ENCODE data around the gene DSP. TPM values are rescaled to one million over a fixed set of nuclear protein-coding genes. Genes with fewer than 3 reads are reported as not detected.

DSP gene
- total RNA-seq, 2 donors from 2014 or later, result 60.6 to 211 TPM

DNA sequence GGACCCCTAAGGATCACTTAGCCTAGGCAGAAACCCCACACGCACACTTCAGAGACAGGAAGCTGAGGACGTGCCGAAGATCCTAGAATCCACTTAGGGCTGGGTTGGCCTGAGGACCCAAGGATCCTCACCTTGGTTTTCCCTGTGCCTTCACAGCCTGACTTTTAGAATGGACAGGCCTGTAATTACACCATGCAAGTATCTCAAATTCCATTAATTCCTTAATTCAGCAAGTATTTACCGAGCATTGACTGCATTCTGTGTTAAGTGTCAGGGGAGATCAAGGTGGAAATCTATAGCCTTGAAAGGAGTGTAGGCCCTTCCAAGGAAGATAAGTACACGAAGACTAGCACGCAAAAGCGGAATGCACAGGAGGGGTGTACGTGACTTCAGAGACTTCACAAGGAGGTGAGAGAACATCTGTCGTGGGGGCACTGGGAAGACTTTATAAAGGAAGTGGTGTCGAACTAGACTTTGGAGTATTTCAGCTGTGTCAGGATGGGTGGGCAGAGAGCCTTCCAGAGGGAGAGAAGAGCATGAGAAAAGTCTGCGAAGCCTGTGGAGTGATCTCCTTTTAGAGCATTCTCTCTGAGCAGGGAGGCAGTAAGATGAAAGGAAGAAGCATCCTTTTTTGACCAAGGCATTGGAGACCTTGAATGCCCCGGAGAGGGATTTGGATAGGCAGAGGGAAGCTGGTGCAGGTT is 4.0 kb downstream of the DSP start:
- DNase-seq (ENCODE audit: low spot score), result no peak
- TF ChIP-seq POLR2A (IDR thresholded peaks at IDR 0.05), result no peak
- TF ChIP-seq POLR2AphosphoS5 (IDR thresholded peaks at IDR 0.05), result no peak
- TF ChIP-seq, protein P1, sequence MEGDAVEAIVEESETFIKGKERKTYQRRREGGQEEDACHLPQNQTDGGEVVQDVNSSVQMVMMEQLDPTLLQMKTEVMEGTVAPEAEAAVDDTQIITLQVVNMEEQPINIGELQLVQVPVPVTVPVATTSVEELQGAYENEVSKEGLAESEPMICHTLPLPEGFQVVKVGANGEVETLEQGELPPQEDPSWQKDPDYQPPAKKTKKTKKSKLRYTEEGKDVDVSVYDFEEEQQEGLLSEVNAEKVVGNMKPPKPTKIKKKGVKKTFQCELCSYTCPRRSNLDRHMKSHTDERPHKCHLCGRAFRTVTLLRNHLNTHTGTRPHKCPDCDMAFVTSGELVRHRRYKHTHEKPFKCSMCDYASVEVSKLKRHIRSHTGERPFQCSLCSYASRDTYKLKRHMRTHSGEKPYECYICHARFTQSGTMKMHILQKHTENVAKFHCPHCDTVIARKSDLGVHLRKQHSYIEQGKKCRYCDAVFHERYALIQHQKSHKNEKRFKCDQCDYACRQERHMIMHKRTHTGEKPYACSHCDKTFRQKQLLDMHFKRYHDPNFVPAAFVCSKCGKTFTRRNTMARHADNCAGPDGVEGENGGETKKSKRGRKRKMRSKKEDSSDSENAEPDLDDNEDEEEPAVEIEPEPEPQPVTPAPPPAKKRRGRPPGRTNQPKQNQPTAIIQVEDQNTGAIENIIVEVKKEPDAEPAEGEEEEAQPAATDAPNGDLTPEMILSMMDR (IDR thresholded peaks at IDR 0.05), result no peak
- intact Hi-C loops (cut with DNase I), result no loop called here
- no peaks in the 10 kb centered on the region for H3K36me3 ChIP-seq
- H3K4me3 ChIP-seq, result no peak overlapping the region
- H3K27ac ChIP-seq, result no peak overlapping the region
- H3K27me3 ChIP-seq (replicated peaks; ENCODE audit: insufficient read depth), result no peaks in the 10 kb centered on the region
- 66% methylated on average over 12 of the region's 12 CpGs for WGBS
- peaks cover 11% of the 10 kb centered on the region for H3K4me1 ChIP-seq (replicated peaks)
- H3K9me3 ChIP-seq, result no peaks in the 10 kb centered on the region

DNA sequence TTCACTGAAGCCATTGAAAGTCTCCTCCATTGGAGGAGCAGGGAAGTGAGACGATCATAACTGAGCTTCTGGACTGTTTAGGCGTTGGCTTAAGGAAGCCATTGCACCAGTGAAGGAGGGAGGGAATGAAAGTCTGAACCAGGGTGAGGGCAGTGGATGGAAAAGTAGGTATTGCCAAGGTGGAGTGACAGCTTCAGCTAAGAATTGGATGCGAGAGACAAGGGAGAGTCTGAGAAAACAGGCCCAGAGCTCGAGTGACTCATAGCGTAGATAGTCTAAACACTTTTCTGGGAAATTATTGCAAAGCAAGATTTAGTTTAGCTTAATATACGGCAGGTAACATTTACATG is 4.5 kb downstream of the DSP start:
- Histone ChIP-seq H3K36me3 (no peaks in the 10 kb centered on the region), H3K4me1 (replicated peaks) (peaks cover 11% of the 10 kb centered on the region), H3K9me3 (no peaks in the 10 kb centered on the region), H3K27ac (no peak overlapping the region), H3K4me3 (no peak overlapping the region), H3K27me3 (replicated peaks; ENCODE audit: insufficient read depth) (no peaks in the 10 kb centered on the region)
- intact Hi-C loops (cut with DNase I), result no loop called here
- 63% methylated on average over 6 of the region's 6 CpGs for WGBS
- no peak for DNase-seq (ENCODE audit: low spot score)
- TF ChIP-seq POLR2A (IDR thresholded peaks at IDR 0.05), result no peak
- TF ChIP-seq, protein P1 (IDR thresholded peaks at IDR 0.05), result no peak
- no peak for TF ChIP-seq POLR2AphosphoS5 (IDR thresholded peaks at IDR 0.05)

DNA sequence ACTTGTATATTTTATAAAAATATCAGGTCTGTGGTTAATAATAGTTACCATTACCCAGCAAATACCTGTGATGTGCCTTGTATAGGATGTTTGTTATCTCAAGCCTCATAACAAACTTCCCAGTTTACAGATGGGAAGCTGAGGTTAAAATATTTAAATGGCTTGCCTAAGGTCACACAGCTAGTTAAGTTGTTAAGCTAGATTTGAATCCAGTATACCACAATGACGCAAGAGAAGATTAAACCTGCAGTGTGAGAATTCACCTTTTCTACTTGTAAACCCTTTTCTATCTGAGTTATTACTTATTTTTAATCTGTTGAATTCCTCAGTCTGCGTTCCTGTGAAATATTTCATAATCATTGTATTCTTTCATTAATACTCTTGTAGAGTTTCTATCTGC is 4.9 kb downstream of the DSP start:
- no peak for DNase-seq (ENCODE audit: low spot score)
- WGBS, result 94% methylated on average over 2 of the region's 2 CpGs
- Histone ChIP-seq H3K9me3 (no peaks in the 10 kb centered on the region), H3K4me1 (replicated peaks) (peaks cover 11% of the 10 kb centered on the region), H3K27ac (no peak overlapping the region), H3K27me3 (replicated peaks; ENCODE audit: insufficient read depth) (no peaks in the 10 kb centered on the region), H3K4me3 (no peak overlapping the region), H3K36me3 (no peaks in the 10 kb centered on the region)
- intact Hi-C loops (cut with DNase I), result no loop called here
- TF ChIP-seq POLR2AphosphoS5 (IDR thresholded peaks at IDR 0.05), result no peak
- TF ChIP-seq, protein P1 (IDR thresholded peaks at IDR 0.05), result no peak
- TF ChIP-seq POLR2A (IDR thresholded peaks at IDR 0.05), result no peak

DNA sequence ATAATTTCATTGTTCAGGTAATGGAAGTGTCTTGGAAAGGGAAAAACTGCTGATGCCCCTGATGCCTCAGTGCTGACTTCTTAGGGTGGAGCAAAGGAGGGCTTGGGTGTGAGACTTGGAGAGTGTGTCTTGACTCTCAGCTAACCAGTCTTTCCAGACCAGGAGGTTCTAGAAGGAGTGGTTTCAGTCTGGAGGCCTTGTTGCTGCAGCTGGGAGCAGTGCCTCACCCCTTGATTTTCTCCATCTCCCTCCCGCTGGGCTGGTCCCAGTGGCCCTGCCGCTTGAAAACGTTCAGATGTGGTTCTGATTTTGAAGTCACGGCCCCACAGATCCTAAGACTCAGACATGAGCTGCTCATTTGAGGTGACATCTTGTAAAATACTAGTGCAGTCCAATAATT is 5.4 kb downstream of the DSP start:
- H3K4me1 ChIP-seq (replicated peaks), result peaks cover 11% of the 10 kb centered on the region
- H3K36me3 ChIP-seq, result no peaks in the 10 kb centered on the region
- DNase-seq (ENCODE audit: low spot score), result peak; percentile 40
- H3K9me3 ChIP-seq, result no peaks in the 10 kb centered on the region
- H3K4me3 ChIP-seq, result no peak overlapping the region
- intact Hi-C loops (cut with DNase I), result no loop called here
- 54% methylated on average over 4 of the region's 4 CpGs for WGBS
- peak overlapping the region in 1 of 2 donors; percentile 33 for H3K27ac ChIP-seq
- TF ChIP-seq POLR2AphosphoS5 (IDR thresholded peaks at IDR 0.05) (peak; percentile 18), POLR2A (IDR thresholded peaks at IDR 0.05) (no peak)
- TF ChIP-seq, protein P1 (IDR thresholded peaks at IDR 0.05), result no peak
- H3K27me3 ChIP-seq (replicated peaks; ENCODE audit: insufficient read depth), result no peaks in the 10 kb centered on the region

DNA sequence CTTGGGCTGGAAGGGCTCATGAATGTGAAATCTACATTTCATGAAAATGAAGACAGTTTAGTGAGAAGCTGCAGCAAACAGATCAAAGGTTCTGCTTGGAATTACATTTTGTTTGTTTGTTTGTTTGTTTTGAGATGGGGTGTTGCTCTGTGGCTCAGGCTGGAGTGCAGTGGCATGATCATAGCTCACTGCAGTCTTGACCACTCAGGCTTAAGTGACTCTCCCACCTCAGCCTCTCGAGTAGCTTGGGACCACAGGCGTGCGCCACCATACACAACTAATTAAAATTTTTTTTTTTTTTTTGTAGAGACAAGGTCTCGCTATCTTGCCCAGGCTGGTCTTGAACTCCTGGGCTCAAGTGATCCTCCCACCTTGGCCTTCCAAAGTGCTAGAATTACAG is 5.8 kb downstream of the DSP start:
- Histone ChIP-seq H3K4me1 (replicated peaks) (peaks cover 11% of the 10 kb centered on the region), H3K27me3 (replicated peaks; ENCODE audit: insufficient read depth) (no peaks in the 10 kb centered on the region), H3K27ac (peak overlapping the region in 1 of 2 donors; percentile 33), H3K36me3 (no peaks in the 10 kb centered on the region), H3K4me3 (no peak overlapping the region), H3K9me3 (no peaks in the 10 kb centered on the region)
- WGBS, result 96% methylated on average over 4 of the region's 4 CpGs
- intact Hi-C loops (cut with DNase I), result no loop called here
- DNase-seq (ENCODE audit: low spot score), result no peak
- no peak for TF ChIP-seq POLR2A (IDR thresholded peaks at IDR 0.05)
- TF ChIP-seq POLR2AphosphoS5 (IDR thresholded peaks at IDR 0.05), result no peak
- TF ChIP-seq, protein P1 (IDR thresholded peaks at IDR 0.05), result no peak
